HG03280 (cell line): Measurements from ENCODE around the gene PEPD.
"Not testable (repeated sequence)": the region's sequence is repeated elsewhere in the genome, so short reads cannot be mapped to it uniquely, and the experiment has no call there.

Experiments used
- ATAC-seq: cut with Tn5 transposase; IDR thresholded peaks from one replicate; pipeline ENCODE4 v1.9.1; 2021; ENCODE audit warnings: mild to moderate bottlenecking, moderate library complexity; ENCODE audit not compliant: unreplicated experiment

Gene PEPD

GRCh38 chr19:33521480-33522370 is at the start of gene PEPD:
PEPD (minus strand) TSS chr19:33521791; CDS start chr19:33521760, 31 bp downstream.
- peak; percentile 84 for ATAC-seq

- no peak for ATAC-seq
These were observed 48.2 kb upstream of the PEPD start for GRCh38 chr19:33569821-33570220.

- ATAC-seq = no peak
These were observed 47.1 kb upstream of the PEPD start for GRCh38 chr19:33568706-33569105.

- ATAC-seq = no peak
These were observed 43.3 kb upstream of the PEPD start for GRCh38 chr19:33564836-33565338.

- ATAC-seq = no peak
These were observed 41.0 kb upstream of the PEPD start for GRCh38 chr19:33562636-33563035.

- ATAC-seq = not testable (repeated sequence)
These were observed 40.1 kb upstream of the PEPD start for GRCh38 chr19:33561666-33562065.

GRCh38 chr19:33561261-33561660 is 39.7 kb upstream of the PEPD start:
- no peak for ATAC-seq

GRCh38 chr19:33559996-33560395 is 38.4 kb upstream of the PEPD start:
- no peak for ATAC-seq

- no peak for ATAC-seq
These were observed 37.3 kb upstream of the PEPD start for GRCh38 chr19:33558856-33559255.

- ATAC-seq = no peak
These were observed 36.6 kb upstream of the PEPD start for GRCh38 chr19:33558151-33558550.

- ATAC-seq = no peak
These were observed 36.1 kb upstream of the PEPD start for GRCh38 chr19:33557720-33558119.

- ATAC-seq = no peak
These were observed 35.6 kb upstream of the PEPD start for GRCh38 chr19:33557196-33557595.

GRCh38 chr19:33556261-33556660 is 34.7 kb upstream of the PEPD start:
- ATAC-seq = no peak

GRCh38 chr19:33555726-33556125 is 34.1 kb upstream of the PEPD start:
- not testable (repeated sequence) for ATAC-seq

- no peak for ATAC-seq
These were observed 33.2 kb upstream of the PEPD start for GRCh38 chr19:33554821-33555220.

- no peak for ATAC-seq
These were observed 32.8 kb upstream of the PEPD start for GRCh38 chr19:33554391-33554790.

GRCh38 chr19:33553530-33554310 is 32.1 kb upstream of the PEPD start:
- ATAC-seq = no peak

- no peak for ATAC-seq
These were observed 31.3 kb upstream of the PEPD start for GRCh38 chr19:33552928-33553279.

GRCh38 chr19:33552191-33552927 is 30.8 kb upstream of the PEPD start:
- no peak for ATAC-seq

- no peak for ATAC-seq
These were observed 30.1 kb upstream of the PEPD start for GRCh38 chr19:33551676-33552075.

GRCh38 chr19:33550768-33551167 is 29.2 kb upstream of the PEPD start:
- no peak for ATAC-seq
